ENCODE measurements around the gene SPOCK3. TPM values are rescaled to one million over a fixed set of nuclear protein-coding genes. Genes with fewer than 3 reads are reported as not detected.

Gene SPOCK3
- total RNA-seq, 6 experiments from 2014 or later = 0.27 to 0.95 (median 0.56) TPM; not detected in 3

DNA sequence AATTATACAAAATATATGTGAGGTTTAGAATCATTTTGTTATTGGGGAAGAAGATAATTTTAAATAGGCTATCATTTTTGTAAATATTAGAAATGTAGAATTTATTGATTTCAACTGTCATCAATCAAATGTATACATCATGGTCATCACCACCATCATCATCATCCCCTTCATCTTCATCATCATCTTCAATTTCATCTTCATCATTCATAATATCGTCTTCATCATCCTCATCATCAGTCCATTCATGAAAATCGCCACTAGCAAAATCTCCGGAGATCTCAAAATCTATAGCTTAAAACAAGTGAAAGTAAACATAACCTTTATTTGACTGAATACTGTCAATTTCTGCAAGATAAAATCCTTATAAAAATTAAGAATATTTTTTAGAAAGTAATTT, 499.5 kb downstream of the SPOCK3 start:
- no peak for TF ChIP-seq POLR2A (IDR thresholded peaks at IDR 0.05)
- TF ChIP-seq, protein P1, sequence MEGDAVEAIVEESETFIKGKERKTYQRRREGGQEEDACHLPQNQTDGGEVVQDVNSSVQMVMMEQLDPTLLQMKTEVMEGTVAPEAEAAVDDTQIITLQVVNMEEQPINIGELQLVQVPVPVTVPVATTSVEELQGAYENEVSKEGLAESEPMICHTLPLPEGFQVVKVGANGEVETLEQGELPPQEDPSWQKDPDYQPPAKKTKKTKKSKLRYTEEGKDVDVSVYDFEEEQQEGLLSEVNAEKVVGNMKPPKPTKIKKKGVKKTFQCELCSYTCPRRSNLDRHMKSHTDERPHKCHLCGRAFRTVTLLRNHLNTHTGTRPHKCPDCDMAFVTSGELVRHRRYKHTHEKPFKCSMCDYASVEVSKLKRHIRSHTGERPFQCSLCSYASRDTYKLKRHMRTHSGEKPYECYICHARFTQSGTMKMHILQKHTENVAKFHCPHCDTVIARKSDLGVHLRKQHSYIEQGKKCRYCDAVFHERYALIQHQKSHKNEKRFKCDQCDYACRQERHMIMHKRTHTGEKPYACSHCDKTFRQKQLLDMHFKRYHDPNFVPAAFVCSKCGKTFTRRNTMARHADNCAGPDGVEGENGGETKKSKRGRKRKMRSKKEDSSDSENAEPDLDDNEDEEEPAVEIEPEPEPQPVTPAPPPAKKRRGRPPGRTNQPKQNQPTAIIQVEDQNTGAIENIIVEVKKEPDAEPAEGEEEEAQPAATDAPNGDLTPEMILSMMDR (IDR thresholded peaks at IDR 0.05) = no peak
- no peaks in the 10 kb centered on the region for H3K36me3 ChIP-seq
- ATAC-seq (no peak), DNase-seq (no peak)
- H3K27ac ChIP-seq = no peak overlapping the region
- no peaks in the 10 kb centered on the region for H3K27me3 ChIP-seq
- WGBS (ENCODE audit: insufficient coverage, low coverage, low lambda C conversion rate, missing lambda C conversion rate) = 55% methylated on average over 3 of the region's 3 CpGs
- no peaks in the 10 kb centered on the region for H3K4me1 ChIP-seq
- no peaks in the 10 kb centered on the region for H3K9me3 ChIP-seq
- intact Hi-C loops (cut with DNase I) = no loop called here
- no peak overlapping the region for H3K4me3 ChIP-seq

DNA sequence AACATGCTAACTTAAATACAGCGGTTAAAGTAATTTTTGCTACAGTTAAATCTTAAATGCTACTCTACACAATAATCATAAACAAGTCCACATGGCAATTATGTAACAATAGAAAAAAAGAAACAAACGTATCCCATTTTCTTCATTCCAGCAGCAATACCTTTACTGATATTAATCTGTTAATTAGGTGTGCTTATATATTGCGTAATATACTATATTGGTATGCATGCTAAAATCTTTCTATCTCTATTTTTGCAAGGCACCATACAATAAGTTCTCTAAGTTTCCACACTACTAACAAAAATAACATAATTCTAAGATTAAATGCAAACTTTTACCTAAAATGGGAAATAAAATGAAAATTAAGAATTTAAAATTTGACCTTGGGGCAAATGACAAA, 500.6 kb downstream of the SPOCK3 start:
- no peak for TF ChIP-seq POLR2A (IDR thresholded peaks at IDR 0.05)
- TF ChIP-seq, protein P1 (IDR thresholded peaks at IDR 0.05) = no peak
- Histone ChIP-seq H3K27me3 (no peaks in the 10 kb centered on the region), H3K4me3 (no peak overlapping the region), H3K4me1 (no peaks in the 10 kb centered on the region), H3K9me3 (no peaks in the 10 kb centered on the region), H3K27ac (no peak overlapping the region), H3K36me3 (no peaks in the 10 kb centered on the region)
- ATAC-seq (no peak), DNase-seq (no peak)
- intact Hi-C loops (cut with DNase I) = no loop called here
- WGBS (ENCODE audit: insufficient coverage, low coverage, low lambda C conversion rate, missing lambda C conversion rate) = 50% methylated on average over 3 of the region's 3 CpGs

DNA sequence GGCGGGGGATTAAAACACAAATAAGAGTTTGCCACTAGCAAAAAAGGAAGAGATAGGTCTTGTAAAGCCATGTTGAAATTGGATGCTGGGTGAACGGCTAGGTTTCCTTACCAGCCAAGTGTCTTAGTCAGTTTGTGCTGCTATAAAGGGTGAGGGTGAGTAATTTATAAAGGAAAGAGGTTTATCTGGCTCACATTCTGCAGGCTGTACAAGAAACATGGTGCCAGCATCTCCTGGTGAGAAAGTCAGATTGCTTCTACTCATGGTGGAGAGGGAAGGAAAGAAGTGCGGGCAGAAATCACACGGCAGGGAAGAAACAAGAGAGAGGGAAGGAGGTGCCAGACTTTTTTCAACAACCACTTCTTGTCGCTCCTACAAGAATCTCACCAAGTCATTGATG, 507.5 kb downstream of the SPOCK3 start:
- ATAC-seq (no peak), DNase-seq (no peak)
- Histone ChIP-seq H3K27me3 (no peaks in the 10 kb centered on the region), H3K36me3 (no peaks in the 10 kb centered on the region), H3K9me3 (no peaks in the 10 kb centered on the region), H3K4me3 (no peak overlapping the region), H3K27ac (no peak overlapping the region), H3K4me1 (no peaks in the 10 kb centered on the region)
- TF ChIP-seq POLR2A (IDR thresholded peaks at IDR 0.05) = no peak
- TF ChIP-seq, protein P1 (IDR thresholded peaks at IDR 0.05) = no peak
- intact Hi-C loops (cut with DNase I) = no loop called here
- WGBS (ENCODE audit: insufficient coverage, low coverage, low lambda C conversion rate, missing lambda C conversion rate) = 81% methylated on average over 2 of the region's 5 CpGs

DNA sequence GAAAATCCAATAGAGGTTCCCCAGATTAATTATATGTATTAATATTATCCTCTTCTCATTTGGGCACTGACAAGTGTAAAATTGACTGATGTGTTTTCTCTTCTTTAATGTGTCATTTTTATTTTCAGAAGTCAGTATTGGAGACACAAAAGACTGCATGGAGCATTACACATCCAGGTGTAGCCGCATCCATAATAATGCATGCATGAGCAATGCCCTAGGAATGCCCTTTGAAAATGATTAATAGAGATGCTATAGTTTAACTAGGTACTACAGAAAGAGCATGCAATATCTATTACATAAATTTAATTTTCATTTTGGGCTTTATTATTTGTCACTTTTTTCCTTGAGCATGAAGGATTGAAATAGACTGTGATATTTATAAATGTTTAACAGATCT, 509.9 kb downstream of the SPOCK3 start:
- 67% methylated on average over 1 of the region's 1 CpG for WGBS (ENCODE audit: insufficient coverage, low coverage, low lambda C conversion rate, missing lambda C conversion rate)
- intact Hi-C loops (cut with DNase I) = no loop called here
- ATAC-seq = no peak

More for the DNA sequence above, 509.9 kb downstream of the SPOCK3 start:
- Histone ChIP-seq H3K27me3 (no peaks in the 10 kb centered on the region), H3K4me3 (no peak overlapping the region), H3K27ac (no peak overlapping the region), H3K9me3 (no peaks in the 10 kb centered on the region), H3K36me3 (no peaks in the 10 kb centered on the region), H3K4me1 (no peaks in the 10 kb centered on the region)
- no peak for DNase-seq
- TF ChIP-seq, protein P1 (IDR thresholded peaks at IDR 0.05) = no peak
- TF ChIP-seq POLR2A (IDR thresholded peaks at IDR 0.05) = no peak

Measured in right lobe of liver (tissue), 6 donors.